HCT116 (cell line): Measurements from ENCODE around the gene PPM1M. TPM values are rescaled to one million over a fixed set of nuclear protein-coding genes. Genes with fewer than 3 reads are reported as not detected.

ENCODE experiments used
- ATAC-seq: fragments of 200-7000 bp; cut with Tn5 transposase; 2 replicates; pipeline ENCODE4 v1.9.1; 2020; ENCODE audit warnings: mild to moderate bottlenecking, moderate library complexity
- BruUV-seq: library from RNA; stranded (reverse); fragments of 400-500 nt; replicated peaks from 2 replicates; lab custom pipeline; 2021; lab: Mats Ljungman, UMichigan
- CTCF ChIA-PET: fragments of 300-600 bp; sonication (Branson Sonifier 250); formaldehyde crosslinking; loops from one replicate; lab custom pipeline; 2021; ENCODE audit warnings: antibody characterized with exemption; lab: Charles Lee
- POLR2A ChIA-PET: fragments of 300-600, 350-600 bp; sonication (Branson Sonifier 250); formaldehyde crosslinking; loops from one replicate; lab custom pipeline; 2021; ENCODE audit warnings: antibody characterized with exemption; lab: Charles Lee
- RAD21 ChIA-PET, 2 experiments: fragments of 300-600 bp; sonication (Branson Sonifier 250); formaldehyde crosslinking; loops; one replicate each; lab custom pipeline; 2023; ENCODE audit warnings: low total read pairs in 2 of 2; ENCODE audit not compliant: uncharacterized antibody in 2 of 2, unreplicated experiment in 2 of 2, low non-redundant PET in 1 of 2; lab: Charles Lee
- DNase-seq: peaks from one replicate; pipeline ENCODE4 v3.0.0-alpha.2; 2010; ENCODE audit warnings: low read depth, low spot score
- H2AFZ ChIP-seq: fragments of 200-600 bp; shearing (Covaris generic), sonication (generic); 2 replicates; pipeline ENCODE4 v1.6.1; 2017; ENCODE audit warnings: low read depth, mixed run types, mixed read lengths, antibody characterized with exemption, low read length; ENCODE audit not compliant: poor library complexity, severe bottlenecking
- H3K27ac ChIP-seq: 2 replicates; pipeline ENCODE4 v1.5.1; 2012; ENCODE audit warnings: low read depth, low read length
- H3K27me3 ChIP-seq: fragments of 200-600 bp; sonication (generic); 2 replicates; pipeline ENCODE4 v1.6.1; 2016; ENCODE audit warnings: mixed run types, low read length, mixed read lengths; ENCODE audit not compliant: insufficient read depth
- H3K36me3 ChIP-seq, 2 experiments: fragments of 200-500 bp in 1 of 2; fragments of 200-600 bp in 1 of 2; sonication (Bioruptor generic) in 1 of 2; sonication (generic) in 1 of 2; 2 replicates each; pipeline versions ENCODE4 v1.5.1 to v1.6.1; 2014 to 2016; ENCODE audit warnings: low read length in 2 of 2, inconsistent platforms in 1 of 2, mixed read lengths in 1 of 2, mixed run types in 1 of 2; ENCODE audit not compliant: insufficient read depth in 2 of 2, control insufficient read depth in 1 of 2
- H3K4me1 ChIP-seq, 2 experiments: fragments of 200-600 bp in 1 of 2; sonication (generic) in 1 of 2; 2 replicates each; pipeline versions ENCODE4 v1.5.1 to v1.6.1; 2012 to 2017; ENCODE audit warnings: low read length in 2 of 2, inconsistent platforms in 1 of 2, mild to moderate bottlenecking in 1 of 2, mixed read lengths in 1 of 2, mixed run types in 1 of 2, moderate library complexity in 1 of 2; ENCODE audit not compliant: insufficient read depth in 2 of 2, control insufficient read depth in 1 of 2
- H3K4me2 ChIP-seq: fragments of 200-600 bp; sonication (generic); 2 replicates; pipeline ENCODE4 v1.6.1; 2017; ENCODE audit warnings: mixed run types, low read length, mixed read lengths
- H3K4me3 ChIP-seq, 2 experiments: fragments of 200-600 bp in 1 of 2; sonication (generic) in 1 of 2; replicated peaks in 1 of 2; 2 replicates each; pipeline ENCODE4 v1.5.1; 2011 to 2016; ENCODE audit warnings: low read length in 2 of 2, control low read depth in 1 of 2, low read depth in 1 of 2, mild to moderate bottlenecking in 1 of 2, mixed read lengths in 1 of 2, mixed run types in 1 of 2
- H3K79me2 ChIP-seq: fragments of 200-600 bp; sonication (generic); 2 replicates; pipeline ENCODE4 v1.6.1; 2017; ENCODE audit warnings: mild to moderate bottlenecking, mixed run types, low read length, moderate library complexity, mixed read lengths; ENCODE audit not compliant: insufficient read depth
- H3K9ac ChIP-seq: fragments of 200-600 bp; sonication (generic); 2 replicates; pipeline ENCODE4 v1.6.1; 2016; ENCODE audit warnings: low read length, mixed read lengths
- H3K9me2 ChIP-seq: fragments of 200-600 bp; sonication (generic), shearing (Covaris generic); 2 replicates; pipeline ENCODE4 v1.6.1; 2017; ENCODE audit warnings: mixed run types, mild to moderate bottlenecking, moderate library complexity; ENCODE audit not compliant: insufficient read depth
- H3K9me3 ChIP-seq, 2 experiments: fragments of 200-500 bp in 1 of 2; fragments of 200-600 bp in 1 of 2; sonication (Bioruptor generic) in 1 of 2; sonication (generic) in 1 of 2; 2 replicates each; pipeline ENCODE4 v1.6.1; 2014 to 2017; ENCODE audit warnings: low read length in 2 of 2, mixed read lengths in 2 of 2, inconsistent platforms in 1 of 2, low read depth in 1 of 2, mild to moderate bottlenecking in 1 of 2, mixed run types in 1 of 2, moderate library complexity in 1 of 2; ENCODE audit not compliant: control insufficient read depth in 1 of 2, insufficient read depth in 1 of 2
- H4K20me1 ChIP-seq: fragments of 200-600 bp; sonication (generic), shearing (Covaris generic); 2 replicates; pipeline ENCODE4 v1.6.1; 2017; ENCODE audit warnings: mixed run types, mild to moderate bottlenecking, moderate library complexity; ENCODE audit not compliant: insufficient read depth
- CBX3 ChIP-seq: IDR thresholded peaks from 2 replicates; pipeline ENCODE4 v1.6.1; 2012; ENCODE audit warnings: low read depth
- CEBPB ChIP-seq: IDR thresholded peaks from 2 replicates; pipeline ENCODE4 v1.6.1; 2012; ENCODE audit warnings: low read depth
- EGR1 ChIP-seq: IDR thresholded peaks from 2 replicates; pipeline ENCODE4 v1.6.1; 2012; ENCODE audit warnings: low read depth
- ELF1 ChIP-seq: IDR thresholded peaks from 2 replicates; pipeline ENCODE4 v1.6.1; 2012; ENCODE audit warnings: low read depth, borderline replicate concordance
- EZH2 ChIP-seq: fragments of 200-600 bp; sonication (generic); IDR thresholded peaks from 2 replicates; pipeline ENCODE4 v1.6.1; 2017; ENCODE audit warnings: antibody characterized with exemption, mixed run types
- EZH2phosphoT487 ChIP-seq: fragments of 200-600 bp; IDR thresholded peaks from 2 replicates; pipeline ENCODE4 v1.6.1; 2018; ENCODE audit warnings: antibody characterized with exemption, borderline replicate concordance
- FOSL1 ChIP-seq: IDR thresholded peaks from 2 replicates; pipeline ENCODE4 v1.6.1; 2012; ENCODE audit warnings: low read depth
- JUND ChIP-seq: IDR thresholded peaks from 2 replicates; pipeline ENCODE4 v1.6.1; 2012
- POLR2A ChIP-seq: IDR thresholded peaks from 2 replicates; pipeline ENCODE4 v1.7.0; 2011; ENCODE audit warnings: borderline replicate concordance; ENCODE audit not compliant: insufficient read depth, insufficient read length; ENCODE audit errors: extremely low read depth
- POLR2AphosphoS5 ChIP-seq: IDR thresholded peaks from 2 replicates; pipeline ENCODE4 v1.6.1; 2011; ENCODE audit warnings: mild to moderate bottlenecking, low read depth, low read length, moderate library complexity
- RAD21 ChIP-seq: IDR thresholded peaks from 2 replicates; pipeline ENCODE4 v1.6.1; 2012; ENCODE audit warnings: low read depth, mild to moderate bottlenecking
- SIN3A ChIP-seq: IDR thresholded peaks from 2 replicates; pipeline ENCODE4 v1.6.1; 2012; ENCODE audit warnings: low read depth
- TCF7L2 ChIP-seq: IDR thresholded peaks from 2 replicates; pipeline ENCODE4 v1.7.0; 2011; ENCODE audit warnings: borderline replicate concordance, inconsistent platforms; ENCODE audit not compliant: insufficient read depth, insufficient read length; ENCODE audit errors: extremely low read depth
- YY1 ChIP-seq: IDR thresholded peaks from 2 replicates; pipeline ENCODE4 v1.6.1; 2011; ENCODE audit warnings: low read length, low read depth, moderate library complexity, mild to moderate bottlenecking; ENCODE audit not compliant: insufficient replicate concordance; ENCODE audit errors: extremely low read depth
- ZNF274 ChIP-seq: fragments of 200-500 bp; sonication (Bioruptor generic); IDR thresholded peaks from 2 replicates; pipeline ENCODE4 v1.6.1; 2014; ENCODE audit warnings: mild to moderate bottlenecking, low read depth, low read length, inconsistent platforms
- intact Hi-C: fragments of 100-400 bp; cut with micrococcal nuclease; formaldehyde crosslinking; loops from 2 replicates; pipeline ENCODE4 v1.10.0; 2022
- total RNA-seq: library from RNA; stranded (reverse); gene quantifications from one replicate; pipeline ENCODE4 v1.2.1, GENCODE V29; 2021; ENCODE audit not compliant: unreplicated experiment
- TF ChIP-seq, protein P1 (sequence below): IDR thresholded peaks from 2 replicates; pipeline ENCODE4 v1.6.1; 2011; ENCODE audit warnings: mild to moderate bottlenecking, low read length, moderate library complexity; ENCODE audit not compliant: insufficient replicate concordance; ENCODE audit errors: extremely low read depth
- TF ChIP-seq, protein P2 (sequence below): IDR thresholded peaks from 2 replicates; pipeline ENCODE4 v1.6.1; 2012
- TF ChIP-seq, protein P3 (sequence below): IDR thresholded peaks from 2 replicates; pipeline ENCODE4 v1.6.1; 2012
- TF ChIP-seq, protein P4 (sequence below): IDR thresholded peaks from 2 replicates; pipeline ENCODE4 v1.6.1; 2012; ENCODE audit warnings: low read depth

PPM1M gene
- total RNA-seq, 1 experiment from 2014 or later, result 16.6 TPM

DNA sequence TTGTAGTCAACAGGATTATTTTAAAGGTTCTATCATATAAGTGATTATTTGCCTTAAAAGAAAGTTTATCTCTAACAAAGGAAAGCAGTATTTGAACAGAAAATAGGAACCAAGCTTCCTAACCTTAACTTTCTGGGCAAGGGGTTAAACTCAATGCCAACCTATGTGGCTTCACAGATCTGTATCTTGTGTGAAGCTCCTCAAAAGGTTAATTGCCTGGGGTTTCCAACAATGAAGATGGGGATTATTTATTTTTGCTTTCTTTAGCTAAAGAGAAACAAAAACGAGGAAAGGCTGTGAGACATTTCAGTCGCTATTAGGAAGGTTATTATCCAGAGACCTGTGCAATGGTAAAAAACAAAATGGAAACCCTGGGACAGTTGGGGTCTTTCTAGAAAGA is 34.0 kb downstream of the PPM1M start:
- H3K4me2 ChIP-seq, result peak overlapping the region; percentile 80
- intact Hi-C loops, result no loop called here
- no peak for DNase-seq
- H2AFZ ChIP-seq, result no peak overlapping the region
- H3K27me3 ChIP-seq, result no peaks in the 10 kb centered on the region
- BruUV-seq, result no TSS peak
- peaks cover 6% of the 10 kb centered on the region; the same call in 1 of the 2 replicates for H4K20me1 ChIP-seq
- ChIA-PET RAD21 (no interaction called here), POLR2A (interaction anchor here (0.7 to 3.0 kb wide), 6 partner anchors 8 to 1159 kb away, joined by 3 to 18 read pairs (median 8); partner anchors contain the start of genes GLYCTK and TWF2), CTCF (interaction anchor here (1.1 to 1.7 kb wide), 4 partner anchors 17 to 52 kb away, joined by 3 to 7 read pairs (median 4); no protein-coding TSS in a partner anchor)
- H3K4me3 ChIP-seq, result peak overlapping the region; percentile 94 to 99
- H3K27ac ChIP-seq, result peak overlapping the region; percentile 93
- H3K9me2 ChIP-seq, result no peaks in the 10 kb centered on the region
- H3K79me2 ChIP-seq, result peaks cover 36% of the 10 kb centered on the region
- no peak for ATAC-seq
- peak overlapping the region; percentile 98 for H3K9ac ChIP-seq
- peaks cover 0 to 5% of the 10 kb centered on the region in 2 experiments; a peak in 1 of 4 replicates for H3K36me3 ChIP-seq
- TF ChIP-seq EZH2, result no peak
- no peak for TF ChIP-seq FOSL1
- TF ChIP-seq SIN3A, result no peak
- TF ChIP-seq CEBPB, result no peak
- no peak for TF ChIP-seq RAD21
- TF ChIP-seq, protein P1, sequence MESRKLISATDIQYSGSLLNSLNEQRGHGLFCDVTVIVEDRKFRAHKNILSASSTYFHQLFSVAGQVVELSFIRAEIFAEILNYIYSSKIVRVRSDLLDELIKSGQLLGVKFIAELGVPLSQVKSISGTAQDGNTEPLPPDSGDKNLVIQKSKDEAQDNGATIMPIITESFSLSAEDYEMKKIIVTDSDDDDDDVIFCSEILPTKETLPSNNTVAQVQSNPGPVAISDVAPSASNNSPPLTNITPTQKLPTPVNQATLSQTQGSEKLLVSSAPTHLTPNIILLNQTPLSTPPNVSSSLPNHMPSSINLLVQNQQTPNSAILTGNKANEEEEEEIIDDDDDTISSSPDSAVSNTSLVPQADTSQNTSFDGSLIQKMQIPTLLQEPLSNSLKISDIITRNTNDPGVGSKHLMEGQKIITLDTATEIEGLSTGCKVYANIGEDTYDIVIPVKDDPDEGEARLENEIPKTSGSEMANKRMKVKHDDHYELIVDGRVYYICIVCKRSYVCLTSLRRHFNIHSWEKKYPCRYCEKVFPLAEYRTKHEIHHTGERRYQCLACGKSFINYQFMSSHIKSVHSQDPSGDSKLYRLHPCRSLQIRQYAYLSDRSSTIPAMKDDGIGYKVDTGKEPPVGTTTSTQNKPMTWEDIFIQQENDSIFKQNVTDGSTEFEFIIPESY, result no peak
- TF ChIP-seq EGR1, result no peak
- TF ChIP-seq, protein P2, sequence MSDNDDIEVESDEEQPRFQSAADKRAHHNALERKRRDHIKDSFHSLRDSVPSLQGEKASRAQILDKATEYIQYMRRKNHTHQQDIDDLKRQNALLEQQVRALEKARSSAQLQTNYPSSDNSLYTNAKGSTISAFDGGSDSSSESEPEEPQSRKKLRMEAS, result no peak
- TF ChIP-seq POLR2AphosphoS5, result no peak
- no peak for TF ChIP-seq JUND
- no peak for TF ChIP-seq CBX3
- TF ChIP-seq EZH2phosphoT487, result no peak
- TF ChIP-seq ZNF274, result no peak
- TF ChIP-seq, protein P3, sequence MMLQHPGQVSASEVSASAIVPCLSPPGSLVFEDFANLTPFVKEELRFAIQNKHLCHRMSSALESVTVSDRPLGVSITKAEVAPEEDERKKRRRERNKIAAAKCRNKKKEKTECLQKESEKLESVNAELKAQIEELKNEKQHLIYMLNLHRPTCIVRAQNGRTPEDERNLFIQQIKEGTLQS, result no peak
- no peak for TF ChIP-seq YY1
- TF ChIP-seq, protein P4, sequence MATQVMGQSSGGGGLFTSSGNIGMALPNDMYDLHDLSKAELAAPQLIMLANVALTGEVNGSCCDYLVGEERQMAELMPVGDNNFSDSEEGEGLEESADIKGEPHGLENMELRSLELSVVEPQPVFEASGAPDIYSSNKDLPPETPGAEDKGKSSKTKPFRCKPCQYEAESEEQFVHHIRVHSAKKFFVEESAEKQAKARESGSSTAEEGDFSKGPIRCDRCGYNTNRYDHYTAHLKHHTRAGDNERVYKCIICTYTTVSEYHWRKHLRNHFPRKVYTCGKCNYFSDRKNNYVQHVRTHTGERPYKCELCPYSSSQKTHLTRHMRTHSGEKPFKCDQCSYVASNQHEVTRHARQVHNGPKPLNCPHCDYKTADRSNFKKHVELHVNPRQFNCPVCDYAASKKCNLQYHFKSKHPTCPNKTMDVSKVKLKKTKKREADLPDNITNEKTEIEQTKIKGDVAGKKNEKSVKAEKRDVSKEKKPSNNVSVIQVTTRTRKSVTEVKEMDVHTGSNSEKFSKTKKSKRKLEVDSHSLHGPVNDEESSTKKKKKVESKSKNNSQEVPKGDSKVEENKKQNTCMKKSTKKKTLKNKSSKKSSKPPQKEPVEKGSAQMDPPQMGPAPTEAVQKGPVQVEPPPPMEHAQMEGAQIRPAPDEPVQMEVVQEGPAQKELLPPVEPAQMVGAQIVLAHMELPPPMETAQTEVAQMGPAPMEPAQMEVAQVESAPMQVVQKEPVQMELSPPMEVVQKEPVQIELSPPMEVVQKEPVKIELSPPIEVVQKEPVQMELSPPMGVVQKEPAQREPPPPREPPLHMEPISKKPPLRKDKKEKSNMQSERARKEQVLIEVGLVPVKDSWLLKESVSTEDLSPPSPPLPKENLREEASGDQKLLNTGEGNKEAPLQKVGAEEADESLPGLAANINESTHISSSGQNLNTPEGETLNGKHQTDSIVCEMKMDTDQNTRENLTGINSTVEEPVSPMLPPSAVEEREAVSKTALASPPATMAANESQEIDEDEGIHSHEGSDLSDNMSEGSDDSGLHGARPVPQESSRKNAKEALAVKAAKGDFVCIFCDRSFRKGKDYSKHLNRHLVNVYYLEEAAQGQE, result no peak
- TF ChIP-seq POLR2A, result no peak
- no peak for TF ChIP-seq TCF7L2
- TF ChIP-seq ELF1, result no peak
- peaks cover 15 to 53% of the 10 kb centered on the region in 2 experiments; a peak in 3 of 4 replicates for H3K4me1 ChIP-seq
- no peaks in the 10 kb centered on the region for H3K9me3 ChIP-seq
